A549 (cell line): ENCODE measurements around the gene CNTFR. TPM values are rescaled to one million over a fixed set of nuclear protein-coding genes. Genes with fewer than 3 reads are reported as not detected.

ENCODE experiments used
- ATAC-seq, 2 experiments: fragments of 200-7000 bp in 1 of 2; fragments of >200 bp in 1 of 2; cut with Nextera tagmentation in 1 of 2; cut with Tn5 transposase in 1 of 2; 3 replicates each; pipeline versions ENCODE4 v1.8.0 to v1.9.1; 2018 to 2020; ENCODE audit warnings: mild to moderate bottlenecking in 1 of 2, moderate library complexity in 1 of 2
- CTCF ChIA-PET: fragments of 300-600 bp; sonication (Branson Sonifier 250); formaldehyde crosslinking; extraction: SDS; loops from one replicate; lab custom pipeline; 2021; ENCODE audit warnings: antibody characterized with exemption, inconsistent platforms; lab: Yijun Ruan, JAX
- POLR2A ChIA-PET: fragments of 350-600 bp; formaldehyde crosslinking; extraction: SDS; loops from one replicate; lab custom pipeline; 2021; ENCODE audit warnings: antibody characterized with exemption, inconsistent platforms; lab: Yijun Ruan, JAX
- DNase-seq, 2 experiments: peaks; one replicate each; pipeline versions ENCODE4 v3.0.0 to v3.0.0-alpha.2; 2011 to 2016; ENCODE audit warnings: low read depth in 1 of 2, low spot score in 1 of 2
- FAIRE-seq: peaks from 2 replicates; lab custom pipeline; 2011; peaks lifted over from hg19 to GRCh38; lab: Jason Lieb, UNC
- H3K27ac ChIP-seq, 2 experiments: fragments of >200 bp; sonication (Bioruptor Twin); formaldehyde crosslinking; 3 replicates each; pipeline ENCODE4 v1.5.1; 2016 to 2017
- H3K4me1 ChIP-seq: fragments of >200 bp; sonication (Bioruptor Twin); formaldehyde crosslinking; 3 replicates; pipeline ENCODE4 v1.6.1; 2016
- H3K4me2 ChIP-seq: fragments of >200 bp; sonication (Bioruptor Twin); formaldehyde crosslinking; 3 replicates; pipeline ENCODE4 v1.6.1; 2016
- H3K4me3 ChIP-seq: fragments of >200 bp; sonication (Bioruptor Twin); formaldehyde crosslinking; 3 replicates; pipeline ENCODE4 v1.5.1; 2016
- H3K9me3 ChIP-seq: fragments of >200 bp; sonication (Bioruptor Twin); formaldehyde crosslinking; 3 replicates; pipeline ENCODE4 v1.6.1; 2016
- BCL3 ChIP-seq: fragments of >200 bp; sonication (Bioruptor Twin); formaldehyde crosslinking; IDR thresholded peaks from 3 replicates; pipeline ENCODE4 v1.6.1; 2016
- CBX2 ChIP-seq: fragments of 200-600 bp; sonication (generic); IDR thresholded peaks from 2 replicates; pipeline ENCODE4 v1.6.1; 2016; ENCODE audit warnings: low read depth, mild to moderate bottlenecking, borderline replicate concordance
- CEBPB ChIP-seq, 2 experiments: fragments of >200 bp in 1 of 2; sonication (Bioruptor Twin) in 1 of 2; formaldehyde crosslinking in 1 of 2; IDR thresholded peaks; 2 replicates each; pipeline ENCODE4 v1.6.1; 2012 to 2016
- CHD4 ChIP-seq: fragments of 200-600 bp; sonication (generic); IDR thresholded peaks from 2 replicates; pipeline ENCODE4 v1.6.1; 2016; ENCODE audit warnings: antibody characterized with exemption, mild to moderate bottlenecking, borderline replicate concordance
- EHF ChIP-seq: fragments of 250-450 bp; sonication (Bioruptor Pico); IDR thresholded peaks from 2 replicates; pipeline ENCODE4 v1.5.0; 2020; ENCODE audit warnings: mild to moderate bottlenecking
- ESRRA ChIP-seq: fragments of 150-350 bp; IDR thresholded peaks from 2 replicates; pipeline ENCODE4 v1.6.1; 2014; ENCODE audit warnings: mild to moderate bottlenecking, low read length, borderline replicate concordance
- FOSB ChIP-seq: fragments of 250-450 bp; sonication (Bioruptor Pico); IDR thresholded peaks from 2 replicates; pipeline ENCODE4 v1.5.0; 2020; ENCODE audit warnings: mild to moderate bottlenecking, moderate library complexity
- GATA3 ChIP-seq: IDR thresholded peaks from 2 replicates; pipeline ENCODE4 v1.6.1; 2012; ENCODE audit warnings: borderline replicate concordance
- HDAC2 ChIP-seq: fragments of 200-600 bp; sonication (generic); IDR thresholded peaks from 2 replicates; pipeline ENCODE4 v1.6.1; 2016
- HEYL ChIP-seq: fragments of 250-450 bp; sonication (Bioruptor Pico); IDR thresholded peaks from 2 replicates; pipeline ENCODE4 v1.8.0; 2021; ENCODE audit warnings: mild to moderate bottlenecking, moderate library complexity
- HOXA7 ChIP-seq: fragments of 250-450 bp; sonication (Bioruptor Pico); IDR thresholded peaks from 2 replicates; pipeline ENCODE4 v1.5.0; 2020; ENCODE audit warnings: mild to moderate bottlenecking, moderate library complexity
- HOXB13 ChIP-seq: fragments of 250-450 bp; sonication (Bioruptor Pico); IDR thresholded peaks from 2 replicates; pipeline ENCODE4 v1.5.0; 2020; ENCODE audit warnings: low read depth, mild to moderate bottlenecking, moderate library complexity
- HOXB5 ChIP-seq: fragments of 250-450 bp; sonication (Bioruptor Pico); IDR thresholded peaks from 2 replicates; pipeline ENCODE4 v1.5.0; 2020; ENCODE audit warnings: mild to moderate bottlenecking, moderate library complexity
- JUN ChIP-seq, 2 experiments: fragments of >200 bp; sonication (Bioruptor Twin); formaldehyde crosslinking; IDR thresholded peaks; 2 replicates in 1 of 2; 3 replicates in 1 of 2; pipeline ENCODE4 v1.6.1; 2016 to 2017
- JUNB ChIP-seq: fragments of >200 bp; sonication (Bioruptor Twin); formaldehyde crosslinking; IDR thresholded peaks from 2 replicates; pipeline ENCODE4 v1.6.1; 2016
- MAFK ChIP-seq: fragments of 450-650 bp; IDR thresholded peaks from 2 replicates; pipeline ENCODE4 v1.6.1; 2014; ENCODE audit not compliant: partially characterized antibody
- MAX ChIP-seq: IDR thresholded peaks from 2 replicates; pipeline ENCODE4 v1.6.1; 2012
- NFE2L2 ChIP-seq: fragments of 150-350 bp; conservative IDR thresholded peaks from 2 replicates; pipeline ENCODE4 v1.6.1; 2014; ENCODE audit warnings: low read length
- NPAS2 ChIP-seq: fragments of 250-450 bp; sonication (Bioruptor Pico); IDR thresholded peaks from 2 replicates; pipeline ENCODE4 v1.8.0; 2022; ENCODE audit warnings: mild to moderate bottlenecking, moderate library complexity, borderline replicate concordance
- PBX3 ChIP-seq: IDR thresholded peaks from 2 replicates; pipeline ENCODE4 v1.6.1; 2012
- PHF8 ChIP-seq: fragments of 200-600 bp; sonication (generic); IDR thresholded peaks from 2 replicates; pipeline ENCODE4 v1.6.1; 2016; ENCODE audit warnings: low read depth, mild to moderate bottlenecking, antibody characterized with exemption, moderate library complexity, borderline replicate concordance
- POLR2A ChIP-seq: IDR thresholded peaks from 2 replicates; pipeline ENCODE4 v1.6.1; 2012; ENCODE audit warnings: mild to moderate bottlenecking, low read length
- POLR2AphosphoS2 ChIP-seq: conservative IDR thresholded peaks from 2 replicates; pipeline ENCODE4 v1.6.1; 2012; ENCODE audit warnings: low read length, improper control_type of control experiment, inconsistent platforms
- RCOR1 ChIP-seq: fragments of 150-350 bp; IDR thresholded peaks from 2 replicates; pipeline ENCODE4 v1.6.1; 2014; ENCODE audit warnings: antibody characterized with exemption, low read length, low read depth
- RFX5 ChIP-seq: fragments of 450-650 bp; IDR thresholded peaks from 2 replicates; pipeline ENCODE4 v1.7.1; 2014; ENCODE audit warnings: antibody characterized with exemption, mild to moderate bottlenecking, moderate library complexity
- SMC3 ChIP-seq: fragments of >200 bp; sonication (Bioruptor Twin); formaldehyde crosslinking; IDR thresholded peaks from 3 replicates; pipeline ENCODE4 v1.6.1; 2018; ENCODE audit warnings: inconsistent platforms
- SREBF2 ChIP-seq: fragments of 450-650 bp; IDR thresholded peaks from 2 replicates; pipeline ENCODE4 v1.6.1; 2014; ENCODE audit warnings: mild to moderate bottlenecking, moderate library complexity
- TFCP2L1 ChIP-seq: fragments of 250-450 bp; sonication (Bioruptor Pico); IDR thresholded peaks from 2 replicates; pipeline ENCODE4 v1.5.0; 2021; ENCODE audit warnings: mild to moderate bottlenecking
- WGBS: methylation state at CpG from one replicate; pipeline ENCODE4 v1.1.6; 2017; ENCODE audit errors: missing lambda C conversion rate; 5-methylcytosine and 5-hydroxymethylcytosine counted together
- polyA plus RNA-seq, 4 experiments: library from polyadenylated mRNA; depleted of rRNA in 3 of 4; stranded (reverse); fragments of >200 nt; fragmentation: RNase III in 1 of 4; extraction: RNeasy Plus Mini Kit Qiagen cat#74134 plus additional on column Dnase treatment in 1 of 4; gene quantifications; 2 replicates in 3 of 4; 3 replicates in 1 of 4; pipeline ENCODE4 v1.2.3, GENCODE V29; 2011 to 2017
- TF ChIP-seq, protein P1 (sequence below): fragments of 150-350 bp; IDR thresholded peaks from 2 replicates; pipeline ENCODE4 v1.6.1; 2014; ENCODE audit warnings: low read depth, mild to moderate bottlenecking, low read length
- TF ChIP-seq, protein P2 (sequence below): fragments of 450-650 bp; IDR thresholded peaks from 2 replicates; pipeline ENCODE4 v1.6.1; 2014; ENCODE audit warnings: antibody characterized with exemption
- TF ChIP-seq, protein P3 (sequence below): fragments of 200-600 bp; sonication (generic); IDR thresholded peaks from 2 replicates; pipeline ENCODE4 v1.6.1; 2016; ENCODE audit warnings: antibody characterized with exemption, mild to moderate bottlenecking, moderate library complexity

The CNTFR gene
- polyA plus RNA-seq, 2 of the 4 experiments (the other 2 are of a cell fraction), result 0.09 TPM; not detected in 1

GRCh38 chr9:34607331-34607730 lies 17.8 kb upstream of the CNTFR start:
- Histone ChIP-seq H3K9me3 (no peaks in the 10 kb centered on the region), H3K4me1 (peaks cover 15% of the 10 kb centered on the region; the same call in 1 of the 3 replicates), H3K27ac (no peak overlapping the region), H3K4me2 (no peak overlapping the region), H3K4me3 (no peak overlapping the region)
- WGBS, result 71% methylated on average over 2 of the region's 2 CpGs
- FAIRE-seq, result no peak
- ChIA-PET POLR2A (interaction anchor here (0.6 kb wide), 1 partner anchor 191 kb away, joined by 3 read pairs; no protein-coding TSS in a partner anchor), CTCF (interaction anchor here (0.9 to 17.0 kb wide), 9 partner anchors 10 to 275 kb away, joined by 3 to 429 read pairs (median 3); partner anchors contain the start of genes ARID3C and SIGMAR1)
- no peak for DNase-seq
- no peak for ATAC-seq
- TF ChIP-seq RCOR1, result no peak
- TF ChIP-seq HOXB5, result no peak
- no peak for TF ChIP-seq PBX3
- no peak for TF ChIP-seq HOXA7 (CRISPR knock-in tag)
- no peak for TF ChIP-seq POLR2AphosphoS2
- TF ChIP-seq POLR2A, result no peak

- POLR2A ChIA-PET, result no interaction called here
- Histone ChIP-seq H3K9me3 (no peaks in the 10 kb centered on the region), H3K4me3 (no peak overlapping the region), H3K27ac (no peak overlapping the region), H3K4me1 (peaks cover 15% of the 10 kb centered on the region; the same call in 1 of the 3 replicates), H3K4me2 (no peak overlapping the region)
- ATAC-seq (no peak), DNase-seq (no peak), FAIRE-seq (no peak)
- CTCF ChIA-PET, result interaction anchor here (1.0 to 17.0 kb wide), 8 partner anchors 9 to 274 kb away, joined by 3 to 429 read pairs (median 5); partner anchors contain the start of genes ARID3C and SIGMAR1
- WGBS, result 84% methylated on average over 3 of the region's 3 CpGs
- TF ChIP-seq SREBF2 (no peak), HEYL (CRISPR knock-in tag) (no peak), HDAC2 (no peak), POLR2A (no peak), CBX2 (no peak), NPAS2 (no peak), HOXB13 (no peak), GATA3 (no peak), PHF8 (no peak), FOSB (no peak), NFE2L2 (no peak), RFX5 (no peak), SMC3 (no peak), JUNB (no peak), ESRRA (no peak), EHF (CRISPR knock-in tag) (no peak), CHD4 (no peak)
- TF ChIP-seq, protein P1, sequence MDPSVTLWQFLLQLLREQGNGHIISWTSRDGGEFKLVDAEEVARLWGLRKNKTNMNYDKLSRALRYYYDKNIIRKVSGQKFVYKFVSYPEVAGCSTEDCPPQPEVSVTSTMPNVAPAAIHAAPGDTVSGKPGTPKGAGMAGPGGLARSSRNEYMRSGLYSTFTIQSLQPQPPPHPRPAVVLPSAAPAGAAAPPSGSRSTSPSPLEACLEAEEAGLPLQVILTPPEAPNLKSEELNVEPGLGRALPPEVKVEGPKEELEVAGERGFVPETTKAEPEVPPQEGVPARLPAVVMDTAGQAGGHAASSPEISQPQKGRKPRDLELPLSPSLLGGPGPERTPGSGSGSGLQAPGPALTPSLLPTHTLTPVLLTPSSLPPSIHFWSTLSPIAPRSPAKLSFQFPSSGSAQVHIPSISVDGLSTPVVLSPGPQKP, result no peak
- TF ChIP-seq, protein P2, sequence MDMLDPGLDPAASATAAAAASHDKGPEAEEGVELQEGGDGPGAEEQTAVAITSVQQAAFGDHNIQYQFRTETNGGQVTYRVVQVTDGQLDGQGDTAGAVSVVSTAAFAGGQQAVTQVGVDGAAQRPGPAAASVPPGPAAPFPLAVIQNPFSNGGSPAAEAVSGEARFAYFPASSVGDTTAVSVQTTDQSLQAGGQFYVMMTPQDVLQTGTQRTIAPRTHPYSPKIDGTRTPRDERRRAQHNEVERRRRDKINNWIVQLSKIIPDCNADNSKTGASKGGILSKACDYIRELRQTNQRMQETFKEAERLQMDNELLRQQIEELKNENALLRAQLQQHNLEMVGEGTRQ, result no peak
Observed at GRCh38 chr9:34606905-34607304, 17.4 kb upstream of the CNTFR start.

- ATAC-seq (no peak), FAIRE-seq (no peak), DNase-seq (no peak)
- no peak overlapping the region for H3K4me2 ChIP-seq
- H3K4me1 ChIP-seq, result peaks cover 14% of the 10 kb centered on the region; the same call in 1 of the 3 replicates
- ChIA-PET CTCF (interaction anchor here (1.0 to 17.0 kb wide), 12 partner anchors 9 to 273 kb away, joined by 3 to 429 read pairs (median 13); partner anchors contain the start of genes ARID3C, DCTN3 and SIGMAR1), POLR2A (no interaction called here)
- no peak overlapping the region for H3K4me3 ChIP-seq
- no peaks in the 10 kb centered on the region for H3K9me3 ChIP-seq
- no peak overlapping the region for H3K27ac ChIP-seq
- TF ChIP-seq MAX (no peak), JUN (IDR thresholded peaks at IDR 0.05) (no peak), MAFK (no peak), TFCP2L1 (no peak), CEBPB (IDR thresholded peaks at IDR 0.05) (no peak), SREBF2 (no peak), BCL3 (no peak)
- TF ChIP-seq, protein P3, sequence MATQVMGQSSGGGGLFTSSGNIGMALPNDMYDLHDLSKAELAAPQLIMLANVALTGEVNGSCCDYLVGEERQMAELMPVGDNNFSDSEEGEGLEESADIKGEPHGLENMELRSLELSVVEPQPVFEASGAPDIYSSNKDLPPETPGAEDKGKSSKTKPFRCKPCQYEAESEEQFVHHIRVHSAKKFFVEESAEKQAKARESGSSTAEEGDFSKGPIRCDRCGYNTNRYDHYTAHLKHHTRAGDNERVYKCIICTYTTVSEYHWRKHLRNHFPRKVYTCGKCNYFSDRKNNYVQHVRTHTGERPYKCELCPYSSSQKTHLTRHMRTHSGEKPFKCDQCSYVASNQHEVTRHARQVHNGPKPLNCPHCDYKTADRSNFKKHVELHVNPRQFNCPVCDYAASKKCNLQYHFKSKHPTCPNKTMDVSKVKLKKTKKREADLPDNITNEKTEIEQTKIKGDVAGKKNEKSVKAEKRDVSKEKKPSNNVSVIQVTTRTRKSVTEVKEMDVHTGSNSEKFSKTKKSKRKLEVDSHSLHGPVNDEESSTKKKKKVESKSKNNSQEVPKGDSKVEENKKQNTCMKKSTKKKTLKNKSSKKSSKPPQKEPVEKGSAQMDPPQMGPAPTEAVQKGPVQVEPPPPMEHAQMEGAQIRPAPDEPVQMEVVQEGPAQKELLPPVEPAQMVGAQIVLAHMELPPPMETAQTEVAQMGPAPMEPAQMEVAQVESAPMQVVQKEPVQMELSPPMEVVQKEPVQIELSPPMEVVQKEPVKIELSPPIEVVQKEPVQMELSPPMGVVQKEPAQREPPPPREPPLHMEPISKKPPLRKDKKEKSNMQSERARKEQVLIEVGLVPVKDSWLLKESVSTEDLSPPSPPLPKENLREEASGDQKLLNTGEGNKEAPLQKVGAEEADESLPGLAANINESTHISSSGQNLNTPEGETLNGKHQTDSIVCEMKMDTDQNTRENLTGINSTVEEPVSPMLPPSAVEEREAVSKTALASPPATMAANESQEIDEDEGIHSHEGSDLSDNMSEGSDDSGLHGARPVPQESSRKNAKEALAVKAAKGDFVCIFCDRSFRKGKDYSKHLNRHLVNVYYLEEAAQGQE, result no peak
Observed at GRCh38 chr9:34606190-34606589, 16.7 kb upstream of the CNTFR start.
